GM18951 (cell line): ENCODE measurements around the gene ZG16.
A peak's percentile ranks its signal among the peaks of the same experiment; 100 is the strongest.

Source experiments
- POLR2A ChIP-seq: IDR thresholded peaks from 4 replicates; pipeline ENCODE4 v1.6.1; 2011; ENCODE audit warnings: mild to moderate bottlenecking; ENCODE audit not compliant: insufficient read length, insufficient read depth; ENCODE audit errors: extremely low read depth
- in situ Hi-C: fragments of 300-500 bp; cut with MboI; formaldehyde crosslinking; loops from one replicate; pipeline ENCODE4 v1.12.0; 2022; ENCODE audit warnings: low sequenced_read_pairs, mixed read lengths, inconsistent platforms; ENCODE audit not compliant: unreplicated experiment

Gene ZG16

GRCh38 chr16:29811896-29812665 lies 34.0 kb downstream of the ZG16 start, which contains the start of gene PRRT2:
TSS of gene PRRT2 (plus strand) at chr16:29812193. CDS start at chr16:29813055, 862 bp downstream.
- in situ Hi-C loops = no loop called here

GRCh38 chr16:29812754-29813643 lies 34.9 kb downstream of the ZG16 start:
- no peak for TF ChIP-seq POLR2A
- in situ Hi-C loops = no loop called here

More at GRCh38 chr16:29811896-29812665, 34.0 kb downstream of the ZG16 start, which contains the start of gene PRRT2:
- TF ChIP-seq POLR2A = no peak

GRCh38 chr16:29813644-29814562 lies 35.8 kb downstream of the ZG16 start:
- no peak for TF ChIP-seq POLR2A
- in situ Hi-C loops = no loop called here

- no peak for TF ChIP-seq POLR2A
- in situ Hi-C loops = no loop called here
Observed at GRCh38 chr16:29814592-29814991, 36.5 kb downstream of the ZG16 start.

GRCh38 chr16:29815032-29815721 lies 37.1 kb downstream of the ZG16 start:
- in situ Hi-C loops = no loop called here
- TF ChIP-seq POLR2A = no peak

GRCh38 chr16:29815793-29816693 lies 38.0 kb downstream of the ZG16 start, which contains the start of gene PAGR1:
TSS of gene PAGR1 (plus strand) at chr16:29816152. CDS start at chr16:29816526, 374 bp downstream.
- in situ Hi-C loops = no loop called here
- TF ChIP-seq POLR2A = peak; percentile 86

- in situ Hi-C loops = no loop called here
- TF ChIP-seq POLR2A = no peak
Observed at GRCh38 chr16:29816694-29817441, 38.8 kb downstream of the ZG16 start.

- in situ Hi-C loops = no loop called here
- TF ChIP-seq POLR2A = no peak
Observed at GRCh38 chr16:29818082-29818481, 40.0 kb downstream of the ZG16 start.

GRCh38 chr16:29819506-29819905 lies 41.5 kb downstream of the ZG16 start:
- no peak for TF ChIP-seq POLR2A
- in situ Hi-C loops = no loop called here

GRCh38 chr16:29820271-29820701 lies 42.2 kb downstream of the ZG16 start, which contains the start of gene MVP:
TSS of gene MVP (plus strand) at chr16:29820462. CDS start at chr16:29830550, 10,088 bp downstream.
- TF ChIP-seq POLR2A = peak; percentile 64
- in situ Hi-C loops = no loop called here
